Myocyte (in vitro differentiated cells): ENCODE measurements around the gene GNPDA1. TPM values are rescaled to one million over a fixed set of nuclear protein-coding genes. Genes with fewer than 3 reads are reported as not detected.

Experiments
- DNase-seq: peaks from one replicate; pipeline ENCODE4 v3.0.0-alpha.2; 2012; ENCODE audit warnings: low read depth
- total RNA-seq: library from RNA; depleted of rRNA; stranded (reverse); fragments of >200 nt; gene quantifications from 2 replicates; pipeline ENCODE4 v1.2.3, GENCODE V29; 2014

The GNPDA1 gene
- total RNA-seq, 1 donor from 2014 or later = 98.3 TPM

GRCh38 chr5:142024771-142025304 lies 12.0 kb upstream of the GNPDA1 start:
- peak; percentile 90 for DNase-seq

- no peak for DNase-seq
These were observed 11.0 kb upstream of the GNPDA1 start for GRCh38 chr5:142023836-142024235.

GRCh38 chr5:142020122-142020659 lies 7.4 kb upstream of the GNPDA1 start:
- DNase-seq = no peak

- peak; percentile 90 for DNase-seq
These were observed 5.1 kb upstream of the GNPDA1 start for GRCh38 chr5:142017832-142018427.

GRCh38 chr5:142016556-142016955 lies 3.7 kb upstream of the GNPDA1 start:
- DNase-seq = peak; percentile 58

- DNase-seq = no peak
These were observed 3.1 kb upstream of the GNPDA1 start for GRCh38 chr5:142015781-142016533.

- DNase-seq = peak; percentile 59
These were observed 2.2 kb upstream of the GNPDA1 start for GRCh38 chr5:142014911-142015584.

- peak; percentile 57 for DNase-seq
These were observed 1.1 kb upstream of the GNPDA1 start for GRCh38 chr5:142013734-142014521.

- peak; percentile 28 for DNase-seq
These were observed 541 bp downstream of the GNPDA1 start for GRCh38 chr5:142012186-142012785.

- DNase-seq = no peak
These were observed 1.1 kb downstream of the GNPDA1 start for GRCh38 chr5:142011572-142012185.

GRCh38 chr5:142009886-142010285 lies 2.9 kb downstream of the GNPDA1 start:
- DNase-seq = no peak

- DNase-seq = no peak
These were observed 4.0 kb downstream of the GNPDA1 start for GRCh38 chr5:142008813-142009212.

- no peak for DNase-seq
These were observed 5.6 kb downstream of the GNPDA1 start for GRCh38 chr5:142007237-142007544.

- no peak for DNase-seq
These were observed 6.2 kb downstream of the GNPDA1 start for GRCh38 chr5:142006363-142007236.

GRCh38 chr5:142003266-142003800 lies 9.5 kb downstream of the GNPDA1 start:
- DNase-seq = no peak

GRCh38 chr5:142000704-142001484 lies 11.9 kb downstream of the GNPDA1 start:
- DNase-seq = no peak

- no peak for DNase-seq
These were observed 12.7 kb downstream of the GNPDA1 start for GRCh38 chr5:142000173-142000572.

- DNase-seq = no peak
These were observed 15.4 kb downstream of the GNPDA1 start for GRCh38 chr5:141997358-141997960.
